Activated B cell treated with CpG ODN at 0.5 μM for 24 hours (primary cell): ENCODE results near the gene LRP5. TPM values are rescaled to one million over a fixed set of nuclear protein-coding genes. Genes with fewer than 3 reads are reported as not detected.

ENCODE experiments used
- ATAC-seq: fragments of 200-7000 bp; cut with Tn5 transposase; one replicate; pipeline ENCODE4 v1.10.0; 2021; ENCODE audit warnings: low read depth, mild to moderate bottlenecking, moderate library complexity
- CTCF ChIA-PET: fragments of 350-600 bp; sonication (Branson Sonifier 250); formaldehyde crosslinking; loops from one replicate; lab custom pipeline; 2021; ENCODE audit warnings: antibody characterized with exemption; lab: Charles Lee
- POLR2A ChIA-PET: fragments of 350-600 bp; sonication (Branson Sonifier 250); formaldehyde crosslinking; loops from one replicate; lab custom pipeline; 2021; ENCODE audit warnings: antibody characterized with exemption; lab: Charles Lee
- DNase-seq: peaks from one replicate; pipeline ENCODE4 v3.0.0; 2022
- H3K27ac Mint-ChIP-seq: one replicate; pipeline ENCODE4 v1.8.0; 2020; ENCODE audit warnings: mixed read lengths
- H3K27me3 Mint-ChIP-seq: one replicate; pipeline ENCODE4 v1.8.0; 2021; ENCODE audit warnings: mixed read lengths
- H3K36me3 Mint-ChIP-seq: one replicate; pipeline ENCODE4 v1.8.0; 2021; ENCODE audit warnings: low read depth, mixed read lengths
- H3K4me1 Mint-ChIP-seq: one replicate; pipeline ENCODE4 v1.8.0; 2021; ENCODE audit warnings: mixed read lengths
- H3K4me3 Mint-ChIP-seq: one replicate; pipeline ENCODE4 v1.8.0; 2020; ENCODE audit warnings: mild to moderate bottlenecking, mixed read lengths
- H3K9me3 Mint-ChIP-seq: one replicate; pipeline ENCODE4 v1.8.0; 2020; ENCODE audit warnings: mixed read lengths
- intact Hi-C: fragments of 100-400 bp; cut with micrococcal nuclease; formaldehyde crosslinking; loops from one replicate; pipeline ENCODE4 v1.15.1; 2024
- total RNA-seq: library from RNA; stranded (reverse); gene quantifications from 2 replicates; pipeline ENCODE4 v1.2.3, GENCODE V29; 2022
- TF ChIP-seq, protein P1 (sequence below): fragments of 200-600 bp; IDR thresholded peaks from one replicate; pipeline ENCODE4 v1.8.0; 2022; ENCODE audit warnings: antibody characterized with exemption, mild to moderate bottlenecking

Gene LRP5
- total RNA-seq, 1 donor from 2014 or later = 8.7 TPM

DNA sequence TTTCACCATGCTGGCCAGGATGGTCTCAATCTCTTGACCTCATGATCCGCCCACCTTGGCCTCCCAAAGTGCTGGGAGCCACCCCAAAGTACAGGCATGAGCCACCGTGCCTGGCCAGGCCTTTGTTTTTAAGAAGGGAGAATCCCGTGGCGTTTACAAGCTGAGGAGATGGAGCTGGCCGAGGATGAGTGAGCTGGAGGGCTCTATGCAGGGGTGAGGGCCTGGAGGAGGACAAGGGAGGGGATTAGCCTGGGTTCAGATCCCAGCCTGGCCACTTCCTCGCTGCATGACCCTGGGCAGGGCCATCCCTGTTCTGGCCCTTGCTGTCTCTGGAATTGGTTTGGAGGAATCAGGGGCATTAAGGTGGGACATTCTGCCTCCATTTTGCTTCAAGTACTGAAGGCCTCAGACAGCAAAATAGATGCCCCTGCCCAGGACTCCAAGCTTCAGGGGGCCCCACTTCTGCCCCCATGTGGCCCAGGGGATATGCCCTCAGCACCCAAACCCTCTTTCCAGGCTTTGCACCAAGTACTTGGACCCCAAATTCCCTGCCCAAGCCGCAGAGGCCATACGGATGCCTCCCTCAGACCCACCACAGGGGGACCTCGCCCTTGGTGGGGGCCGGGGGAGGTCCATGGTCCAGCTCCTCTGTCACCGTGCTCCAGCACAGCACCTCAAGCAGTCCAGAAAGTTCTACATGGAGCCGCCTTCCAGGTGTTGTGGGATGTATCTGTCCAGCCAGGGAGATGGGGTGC lies 12.1 kb upstream of the LRP5 start:
- intact Hi-C loops = no loop called here
- POLR2A ChIA-PET = interaction anchor here (0.7 to 5.7 kb wide), 3 partner anchors 27 to 49 kb away, joined by 4 to 93 read pairs (median 9); partner anchors contain the start of gene C11orf24
- TF ChIP-seq, protein P1, sequence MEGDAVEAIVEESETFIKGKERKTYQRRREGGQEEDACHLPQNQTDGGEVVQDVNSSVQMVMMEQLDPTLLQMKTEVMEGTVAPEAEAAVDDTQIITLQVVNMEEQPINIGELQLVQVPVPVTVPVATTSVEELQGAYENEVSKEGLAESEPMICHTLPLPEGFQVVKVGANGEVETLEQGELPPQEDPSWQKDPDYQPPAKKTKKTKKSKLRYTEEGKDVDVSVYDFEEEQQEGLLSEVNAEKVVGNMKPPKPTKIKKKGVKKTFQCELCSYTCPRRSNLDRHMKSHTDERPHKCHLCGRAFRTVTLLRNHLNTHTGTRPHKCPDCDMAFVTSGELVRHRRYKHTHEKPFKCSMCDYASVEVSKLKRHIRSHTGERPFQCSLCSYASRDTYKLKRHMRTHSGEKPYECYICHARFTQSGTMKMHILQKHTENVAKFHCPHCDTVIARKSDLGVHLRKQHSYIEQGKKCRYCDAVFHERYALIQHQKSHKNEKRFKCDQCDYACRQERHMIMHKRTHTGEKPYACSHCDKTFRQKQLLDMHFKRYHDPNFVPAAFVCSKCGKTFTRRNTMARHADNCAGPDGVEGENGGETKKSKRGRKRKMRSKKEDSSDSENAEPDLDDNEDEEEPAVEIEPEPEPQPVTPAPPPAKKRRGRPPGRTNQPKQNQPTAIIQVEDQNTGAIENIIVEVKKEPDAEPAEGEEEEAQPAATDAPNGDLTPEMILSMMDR = no peak
- DNase-seq (no peak), ATAC-seq (no peak)
- H3K27ac Mint-ChIP-seq = no peak overlapping the region
- H3K36me3 Mint-ChIP-seq = no peaks in the 10 kb centered on the region
- H3K9me3 Mint-ChIP-seq = no peaks in the 10 kb centered on the region
- H3K4me3 Mint-ChIP-seq = no peak overlapping the region
- peaks cover 35% of the 10 kb centered on the region for H3K4me1 Mint-ChIP-seq
- H3K27me3 Mint-ChIP-seq = no peaks in the 10 kb centered on the region
- CTCF ChIA-PET = interaction anchor here (0.8 to 6.1 kb wide), 4 partner anchors 42 to 306 kb away, joined by 3 to 249 read pairs (median 18); no protein-coding TSS in a partner anchor

DNA sequence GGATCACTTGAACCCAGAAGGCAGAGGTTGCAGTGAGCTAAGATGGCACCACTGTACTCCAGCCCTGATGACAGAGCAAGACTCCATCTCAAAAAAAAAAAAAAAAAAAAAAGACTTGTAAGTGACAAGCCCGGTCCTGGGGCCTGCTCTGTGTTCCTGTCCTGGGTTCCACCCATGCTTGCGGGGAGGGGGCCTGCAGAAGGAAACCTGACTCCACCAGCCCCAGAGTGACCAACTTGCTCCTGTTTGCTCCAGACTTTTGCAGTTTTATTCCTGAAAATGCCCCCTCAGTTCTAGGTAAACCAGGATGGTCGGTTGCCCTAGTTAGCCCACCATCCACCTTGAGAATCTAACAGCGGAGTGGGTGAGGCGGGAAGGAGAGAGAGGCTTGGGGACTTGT lies 10.1 kb upstream of the LRP5 start:
- TF ChIP-seq, protein P1 = no peak
- peaks cover 22% of the 10 kb centered on the region for H3K4me1 Mint-ChIP-seq
- no peaks in the 10 kb centered on the region for H3K27me3 Mint-ChIP-seq
- H3K9me3 Mint-ChIP-seq = no peaks in the 10 kb centered on the region
- ATAC-seq = no peak
- ChIA-PET CTCF (interaction anchor here (1.2 to 2.1 kb wide), 4 partner anchors 13 to 80 kb away, joined by 3 to 11 read pairs (median 4); no protein-coding TSS in a partner anchor), POLR2A (no interaction called here)
- intact Hi-C loops = no loop called here
- DNase-seq = no peak
- H3K27ac Mint-ChIP-seq = no peak overlapping the region
- no peak overlapping the region for H3K4me3 Mint-ChIP-seq
- H3K36me3 Mint-ChIP-seq = no peaks in the 10 kb centered on the region

DNA sequence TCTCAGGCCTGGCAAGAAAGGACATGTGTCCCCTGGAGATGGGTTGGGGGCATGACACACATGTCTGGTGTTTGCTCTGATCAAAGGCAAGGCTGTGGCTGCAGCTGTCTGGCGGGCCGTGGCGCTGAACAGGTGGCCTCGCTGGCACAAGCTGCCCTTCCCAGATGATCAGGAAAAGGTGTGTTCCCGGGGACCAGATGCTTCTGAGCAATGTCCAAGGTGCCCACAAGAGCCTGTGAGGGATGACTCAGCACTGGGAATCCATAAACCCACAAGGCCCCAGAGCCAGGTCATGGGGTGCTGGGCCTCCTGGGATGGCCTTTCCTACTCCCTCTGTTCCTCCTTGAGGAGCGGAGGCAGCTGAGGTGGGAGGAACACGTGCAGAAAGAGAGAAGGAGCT lies 9.7 kb upstream of the LRP5 start:
- Mint-ChIP-seq H3K4me1 (peaks cover 18% of the 10 kb centered on the region), H3K36me3 (no peaks in the 10 kb centered on the region), H3K4me3 (no peak overlapping the region), H3K27ac (no peak overlapping the region), H3K9me3 (no peaks in the 10 kb centered on the region), H3K27me3 (no peaks in the 10 kb centered on the region)
- ChIA-PET POLR2A (no interaction called here), CTCF (interaction anchor here (1.2 to 2.1 kb wide), 2 partner anchors 45 to 80 kb away, joined by 4 to 11 read pairs; no protein-coding TSS in a partner anchor)
- intact Hi-C loops = no loop called here
- no peak for ATAC-seq
- DNase-seq = no peak
- TF ChIP-seq, protein P1 = no peak

DNA sequence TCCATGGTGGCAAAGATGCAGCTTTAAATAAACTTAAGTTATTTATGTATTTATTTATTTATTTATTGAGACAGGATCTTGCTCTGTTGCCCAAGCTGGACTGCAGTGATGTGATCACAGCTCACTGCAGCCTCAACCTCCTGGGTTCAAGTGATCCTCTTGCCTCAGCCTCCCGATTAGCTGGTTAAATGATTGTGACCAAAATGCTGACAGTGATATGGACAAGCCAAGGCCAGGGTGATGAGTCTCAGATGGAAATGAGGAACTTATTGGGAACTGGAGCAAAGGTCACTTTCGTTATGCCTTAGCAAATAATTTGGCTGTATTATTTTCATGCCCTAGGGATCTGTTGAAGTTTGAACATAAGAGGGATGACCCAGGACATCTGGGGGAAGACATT lies 9.3 kb upstream of the LRP5 start:
- no peak overlapping the region for H3K4me3 Mint-ChIP-seq
- H3K4me1 Mint-ChIP-seq = peaks cover 15% of the 10 kb centered on the region
- TF ChIP-seq, protein P1 = no peak
- H3K27me3 Mint-ChIP-seq = no peaks in the 10 kb centered on the region
- ChIA-PET CTCF (interaction anchor here (1.2 to 2.1 kb wide), 2 partner anchors 46 to 79 kb away, joined by 4 to 11 read pairs; no protein-coding TSS in a partner anchor), POLR2A (no interaction called here)
- ATAC-seq = peak; percentile 25
- intact Hi-C loops = no loop called here
- H3K36me3 Mint-ChIP-seq = no peaks in the 10 kb centered on the region
- no peaks in the 10 kb centered on the region for H3K9me3 Mint-ChIP-seq
- no peak overlapping the region for H3K27ac Mint-ChIP-seq
- no peak for DNase-seq

DNA sequence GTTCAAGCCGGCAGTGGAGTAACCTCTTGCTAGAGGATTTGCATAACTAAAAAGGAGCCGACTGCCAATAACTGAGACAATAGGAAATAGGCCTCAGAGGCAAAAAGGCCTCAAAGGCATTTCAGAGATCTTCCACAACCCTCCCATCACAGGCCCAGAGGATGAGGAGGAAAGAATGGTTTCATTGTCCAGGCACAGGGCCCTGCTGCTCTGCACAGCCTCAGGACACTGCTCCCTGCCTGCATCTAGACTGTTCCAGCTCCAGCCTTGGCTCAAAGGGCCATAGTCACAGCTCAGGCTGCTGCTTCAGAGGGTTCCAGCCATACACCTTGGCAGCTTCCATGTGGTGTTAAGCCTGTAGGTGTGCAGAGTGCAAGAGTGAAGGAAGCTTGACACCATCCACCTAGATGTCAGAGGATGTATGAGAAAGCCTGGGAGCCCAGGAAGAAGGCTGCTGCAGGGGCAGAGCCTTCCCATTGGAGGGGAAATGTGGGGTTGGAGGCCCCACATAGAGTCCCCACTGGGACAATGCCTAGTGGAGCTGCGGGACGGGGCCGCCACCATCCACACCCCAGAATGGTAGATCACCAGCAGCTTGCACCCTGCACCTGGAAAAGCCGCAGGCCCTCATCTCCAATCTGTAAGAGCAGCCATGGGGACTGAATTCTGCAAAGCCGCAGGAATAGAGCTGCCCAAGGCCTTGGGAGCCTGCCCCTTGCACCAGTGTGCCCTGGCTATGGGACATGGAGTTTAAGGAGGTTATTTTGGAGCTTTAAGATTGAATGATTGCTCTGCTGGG lies 8.2 kb upstream of the LRP5 start:
- ATAC-seq = no peak
- H3K9me3 Mint-ChIP-seq = no peaks in the 10 kb centered on the region
- no peak overlapping the region for H3K4me3 Mint-ChIP-seq
- intact Hi-C loops = no loop called here
- TF ChIP-seq, protein P1 = no peak
- no peak overlapping the region for H3K27ac Mint-ChIP-seq
- ChIA-PET POLR2A (no interaction called here), CTCF (interaction anchor here (2.1 kb wide), 1 partner anchor 47 kb away, joined by 11 read pairs; no protein-coding TSS in a partner anchor)
- no peaks in the 10 kb centered on the region for H3K36me3 Mint-ChIP-seq
- no peak for DNase-seq
- H3K4me1 Mint-ChIP-seq = peaks cover 15% of the 10 kb centered on the region
- no peaks in the 10 kb centered on the region for H3K27me3 Mint-ChIP-seq
